Endothelial cell of umbilical vein (primary cell): Measurements from ENCODE around the gene EPB41L3. TPM values are rescaled to one million over a fixed set of nuclear protein-coding genes. Genes with fewer than 3 reads are reported as not detected.

ENCODE experiments used
- BruUV-seq: library from RNA; stranded (reverse); fragments of 400-500 nt; replicated peaks from 2 replicates; lab custom pipeline; 2021; lab: Mats Ljungman, UMichigan
- CTCF ChIA-PET: fragments of 300-600, 350-600 bp; sonication (Branson Sonifier 250); formaldehyde crosslinking; loops from one replicate; lab custom pipeline; 2021; ENCODE audit warnings: antibody characterized with exemption, inconsistent platforms; lab: Charles Lee
- POLR2A ChIA-PET: fragments of 300-600, 350-600 bp; sonication (Branson Sonifier 250); formaldehyde crosslinking; loops from one replicate; lab custom pipeline; 2021; ENCODE audit warnings: antibody characterized with exemption, inconsistent platforms; lab: Charles Lee
- DNase-seq: peaks from one replicate; pipeline ENCODE4 v3.0.0-alpha.2; 2011; ENCODE audit warnings: low read depth, low spot score
- FAIRE-seq: peaks from 2 replicates; lab custom pipeline; 2011; peaks lifted over from hg19 to GRCh38; lab: Jason Lieb, UNC
- H2AFZ ChIP-seq: 2 replicates; pipeline ENCODE4 v1.6.0; 2012; ENCODE audit warnings: low read depth, low read length, control low read depth, inconsistent platforms
- H3K27ac ChIP-seq: 2 replicates; pipeline ENCODE4 v1.5.1; 2011; ENCODE audit warnings: low read depth, mild to moderate bottlenecking, control low read depth, low read length, moderate library complexity; ENCODE audit not compliant: insufficient read depth
- H3K27me3 ChIP-seq, 2 experiments: 2 replicates each; pipeline versions ENCODE4 v1.6.0 to v1.6.1; 2011; ENCODE audit warnings: low read length in 2 of 2, mixed read lengths in 1 of 2; ENCODE audit not compliant: control insufficient read depth in 2 of 2, insufficient read depth in 2 of 2
- H3K36me3 ChIP-seq, 2 experiments: 2 replicates in 1 of 2; 3 replicates in 1 of 2; pipeline ENCODE4 v1.5.1; 2011; ENCODE audit warnings: low read length in 2 of 2, mild to moderate bottlenecking in 1 of 2, moderate library complexity in 1 of 2; ENCODE audit not compliant: control insufficient read depth in 2 of 2, insufficient read depth in 2 of 2; ENCODE audit errors: extremely low read depth in 1 of 2
- H3K4me1 ChIP-seq: 3 replicates; pipeline ENCODE4 v1.5.1; 2011; ENCODE audit warnings: mild to moderate bottlenecking, low read length; ENCODE audit not compliant: control insufficient read depth, insufficient read depth; ENCODE audit errors: extremely low read depth
- H3K4me2 ChIP-seq: 2 replicates; pipeline ENCODE4 v1.6.1; 2011; ENCODE audit warnings: low read length, control low read depth, mixed read lengths; ENCODE audit not compliant: insufficient read depth
- H3K4me3 ChIP-seq, 3 experiments: fragments of 200-600 bp in 1 of 3; sonication (generic), shearing (Covaris generic) in 1 of 3; replicated peaks in 1 of 3; 2 replicates each; pipeline ENCODE4 v1.5.1; 2011 to 2016; ENCODE audit warnings: control low read depth in 3 of 3, low read length in 3 of 3, mild to moderate bottlenecking in 2 of 3, inconsistent platforms in 1 of 3, low read depth in 1 of 3, moderate library complexity in 1 of 3; ENCODE audit not compliant: insufficient read depth in 1 of 3
- H3K79me2 ChIP-seq: 2 replicates; pipeline ENCODE4 v1.6.0; 2012; ENCODE audit warnings: low read length, inconsistent platforms; ENCODE audit not compliant: control insufficient read depth, insufficient read depth
- H3K9ac ChIP-seq: replicated peaks from 2 replicates; pipeline ENCODE3; 2011; ENCODE audit warnings: low read length, control low read depth; ENCODE audit not compliant: insufficient read depth; ENCODE audit errors: extremely low read depth
- H3K9me1 ChIP-seq: replicated peaks from 3 replicates; pipeline ENCODE4 v1.6.0; 2011; ENCODE audit warnings: mild to moderate bottlenecking, low read length; ENCODE audit not compliant: control insufficient read depth, insufficient read depth; ENCODE audit errors: extremely low read depth
- H3K9me3 ChIP-seq: replicated peaks from 2 replicates; pipeline ENCODE4 v1.5.1; 2012; ENCODE audit warnings: low read length, inconsistent platforms; ENCODE audit not compliant: control insufficient read depth, insufficient read depth
- H4K20me1 ChIP-seq: replicated peaks from 2 replicates; pipeline ENCODE3; 2011; ENCODE audit warnings: mild to moderate bottlenecking, low read length; ENCODE audit not compliant: control insufficient read depth, insufficient read depth; ENCODE audit errors: extremely low read depth
- EZH2 ChIP-seq: IDR thresholded peaks from 2 replicates; pipeline ENCODE4 v1.6.1; 2012; ENCODE audit warnings: borderline replicate concordance, low read depth, mild to moderate bottlenecking, moderate library complexity, low read length, inconsistent platforms; ENCODE audit not compliant: severe bottlenecking
- FOS ChIP-seq: IDR thresholded peaks from 2 replicates; pipeline ENCODE4 v1.6.1; 2011; ENCODE audit warnings: mild to moderate bottlenecking, low read length, moderate library complexity, borderline replicate concordance; ENCODE audit not compliant: insufficient read depth
- GATA2 ChIP-seq: IDR thresholded peaks from 2 replicates; pipeline ENCODE4 v1.7.0; 2011; ENCODE audit warnings: low read depth, mild to moderate bottlenecking, moderate library complexity, mixed read lengths, low read length; ENCODE audit not compliant: insufficient read length, insufficient read depth
- JUN ChIP-seq: IDR thresholded peaks from 2 replicates; pipeline ENCODE4 v1.6.1; 2011; ENCODE audit warnings: borderline replicate concordance, low read depth; ENCODE audit not compliant: insufficient read length, insufficient read depth
- MYC ChIP-seq: IDR thresholded peaks from one replicate; pipeline ENCODE4 v1.6.1; 2011; ENCODE audit warnings: mild to moderate bottlenecking, low read depth, low read length
- POLR2A ChIP-seq: IDR thresholded peaks from 2 replicates; pipeline ENCODE4 v1.6.1; 2012; ENCODE audit warnings: low read depth, mild to moderate bottlenecking, control low read depth, low read length
- POLR2AphosphoS5 ChIP-seq: IDR thresholded peaks from 2 replicates; pipeline ENCODE4 v1.6.1; 2012; ENCODE audit warnings: low read depth, mild to moderate bottlenecking, control low read depth, low read length, moderate library complexity; ENCODE audit not compliant: insufficient read depth
- dilution Hi-C: fragments of 300-500 bp; cut with MboI; formaldehyde crosslinking; loops from one replicate; pipeline ENCODE4 v1.15.0; 2019; ENCODE audit warnings: low sequenced_read_pairs; ENCODE audit not compliant: extremely low pct_ligation_motif_present
- intact Hi-C: fragments of 100-400 bp; cut with micrococcal nuclease; formaldehyde crosslinking; loops from one replicate; pipeline ENCODE4 v1.10.0; 2022
- polyA plus RNA-seq, 4 experiments: library from polyadenylated mRNA; depleted of rRNA in 3 of 4; stranded (reverse) in 3 of 4; unstranded in 1 of 4; fragments of >200 nt; gene quantifications; 2 replicates each; pipeline versions ENCODE4 v1.2.1 to v1.2.3, GENCODE V29; 2011 to 2012; ENCODE audit warnings: missing spikeins in 1 of 4
- total RNA-seq: library from RNA; stranded (reverse); gene quantifications from 2 replicates; pipeline ENCODE4 v1.2.3, GENCODE V29; 2021
- TF ChIP-seq, protein P1 (sequence below): IDR thresholded peaks from 2 replicates; pipeline ENCODE4 v1.6.1; 2011; ENCODE audit not compliant: insufficient read depth, insufficient read length
- TF ChIP-seq, protein P2 (sequence below), 2 donors: IDR thresholded peaks; 1 replicate in 1 of 2; 2 replicates in 1 of 2; pipeline ENCODE4 v1.5.1; 2011; ENCODE audit warnings: low read length in 2 of 2, mild to moderate bottlenecking in 2 of 2, moderate library complexity in 2 of 2, control low read depth in 1 of 2, inconsistent platforms in 1 of 2, low read depth in 1 of 2; ENCODE audit not compliant: insufficient read depth in 1 of 2; ENCODE audit errors: extremely low read depth in 1 of 2

EPB41L3 gene
- total and polyA plus RNA-seq, 2 donors (not counting 3 experiments of a cell fraction or from before 2014, with no cell fraction given): 38.9 to 114 TPM

DNA sequence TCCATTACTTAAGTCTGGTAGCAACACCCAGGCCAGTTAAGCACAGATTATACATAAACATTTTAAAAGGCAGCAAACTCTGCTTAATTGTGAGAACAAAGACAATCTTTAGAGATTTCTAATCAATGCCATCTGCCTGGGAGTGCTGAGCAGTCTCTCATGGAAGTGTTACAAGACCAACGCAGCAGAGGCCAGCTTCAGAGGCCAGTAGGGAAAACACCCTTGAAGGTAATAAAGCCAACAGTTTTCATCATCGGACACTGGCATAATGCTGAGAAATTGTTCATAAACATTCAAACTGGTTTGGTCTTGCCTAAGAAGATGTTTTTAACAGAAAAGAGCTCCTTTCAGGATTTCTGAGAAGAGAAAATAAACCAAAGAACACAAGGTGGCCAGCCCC is 35.0 kb downstream of the EPB41L3 start:
- POLR2A ChIA-PET: no interaction called here
- no TSS peak for BruUV-seq

More for the DNA sequence above, 35.0 kb downstream of the EPB41L3 start:
- H2AFZ ChIP-seq: no peak overlapping the region
- intact Hi-C loops: no loop called here
- peaks cover 8% of the 10 kb centered on the region for H4K20me1 ChIP-seq
- no peak overlapping the region for H3K27ac ChIP-seq
- H3K4me2 ChIP-seq: no peak overlapping the region
- no peaks in the 10 kb centered on the region for H3K9me1 ChIP-seq
- H3K9me3 ChIP-seq: no peaks in the 10 kb centered on the region
- DNase-seq (no peak), FAIRE-seq (no peak)
- H3K4me3 ChIP-seq: no peak overlapping the region
- H3K36me3 ChIP-seq: no peaks in the 10 kb centered on the region
- dilution Hi-C loops: no loop called here
- no peak for TF ChIP-seq POLR2AphosphoS5
- no peak for TF ChIP-seq MYC
- TF ChIP-seq POLR2A: no peak
- TF ChIP-seq, protein P1, sequence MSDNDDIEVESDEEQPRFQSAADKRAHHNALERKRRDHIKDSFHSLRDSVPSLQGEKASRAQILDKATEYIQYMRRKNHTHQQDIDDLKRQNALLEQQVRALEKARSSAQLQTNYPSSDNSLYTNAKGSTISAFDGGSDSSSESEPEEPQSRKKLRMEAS: no peak
- TF ChIP-seq EZH2: no peak
- TF ChIP-seq, protein P2, sequence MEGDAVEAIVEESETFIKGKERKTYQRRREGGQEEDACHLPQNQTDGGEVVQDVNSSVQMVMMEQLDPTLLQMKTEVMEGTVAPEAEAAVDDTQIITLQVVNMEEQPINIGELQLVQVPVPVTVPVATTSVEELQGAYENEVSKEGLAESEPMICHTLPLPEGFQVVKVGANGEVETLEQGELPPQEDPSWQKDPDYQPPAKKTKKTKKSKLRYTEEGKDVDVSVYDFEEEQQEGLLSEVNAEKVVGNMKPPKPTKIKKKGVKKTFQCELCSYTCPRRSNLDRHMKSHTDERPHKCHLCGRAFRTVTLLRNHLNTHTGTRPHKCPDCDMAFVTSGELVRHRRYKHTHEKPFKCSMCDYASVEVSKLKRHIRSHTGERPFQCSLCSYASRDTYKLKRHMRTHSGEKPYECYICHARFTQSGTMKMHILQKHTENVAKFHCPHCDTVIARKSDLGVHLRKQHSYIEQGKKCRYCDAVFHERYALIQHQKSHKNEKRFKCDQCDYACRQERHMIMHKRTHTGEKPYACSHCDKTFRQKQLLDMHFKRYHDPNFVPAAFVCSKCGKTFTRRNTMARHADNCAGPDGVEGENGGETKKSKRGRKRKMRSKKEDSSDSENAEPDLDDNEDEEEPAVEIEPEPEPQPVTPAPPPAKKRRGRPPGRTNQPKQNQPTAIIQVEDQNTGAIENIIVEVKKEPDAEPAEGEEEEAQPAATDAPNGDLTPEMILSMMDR (IDR thresholded peaks at IDR 0.05; ENCODE audit: extremely low read depth in 1 of 2, insufficient read depth in 1 of 2, low read depth in 1 of 2, low read length in 2 of 2): no peak
- no peak for TF ChIP-seq JUN
- TF ChIP-seq FOS: no peak
- no peak for TF ChIP-seq GATA2
- no peaks in the 10 kb centered on the region for H3K27me3 ChIP-seq
- no peak overlapping the region for H3K9ac ChIP-seq
- CTCF ChIA-PET: interaction anchor here (1.3 to 1.6 kb wide), 3 partner anchors 14 to 52 kb away, joined by 3 to 4 read pairs (median 4); no protein-coding TSS in a partner anchor
- H3K4me1 ChIP-seq: peaks cover 11% of the 10 kb centered on the region
- H3K79me2 ChIP-seq: peaks cover 84% of the 10 kb centered on the region
